HG02642 (cell line): ENCODE measurements around the gene ZC3H4.

Source experiments
- ATAC-seq: cut with Tn5 transposase; IDR thresholded peaks from one replicate; pipeline ENCODE4 v1.9.1; 2021; ENCODE audit warnings: mild to moderate bottlenecking; ENCODE audit not compliant: unreplicated experiment, poor library complexity

Gene ZC3H4

DNA sequence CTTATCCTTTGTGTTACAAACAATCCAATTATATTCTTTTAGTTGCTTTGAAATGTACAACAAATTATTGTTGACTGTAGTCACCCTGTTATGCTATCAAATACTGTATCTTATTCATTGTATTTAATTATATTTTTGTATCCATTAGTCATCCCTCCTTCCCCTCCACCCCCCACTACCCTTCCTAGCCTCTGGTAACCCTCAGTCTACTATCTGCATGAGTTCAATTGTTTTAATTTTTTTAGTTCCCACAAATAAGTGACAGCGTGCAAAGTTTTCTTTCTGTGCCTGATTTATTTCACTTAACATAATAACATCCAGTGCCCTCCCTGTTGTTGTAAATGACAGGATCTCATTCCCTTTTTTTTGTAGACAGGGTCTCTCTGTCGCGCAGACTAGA is 21.6 kb upstream of the ZC3H4 start:
- no peak for ATAC-seq

DNA sequence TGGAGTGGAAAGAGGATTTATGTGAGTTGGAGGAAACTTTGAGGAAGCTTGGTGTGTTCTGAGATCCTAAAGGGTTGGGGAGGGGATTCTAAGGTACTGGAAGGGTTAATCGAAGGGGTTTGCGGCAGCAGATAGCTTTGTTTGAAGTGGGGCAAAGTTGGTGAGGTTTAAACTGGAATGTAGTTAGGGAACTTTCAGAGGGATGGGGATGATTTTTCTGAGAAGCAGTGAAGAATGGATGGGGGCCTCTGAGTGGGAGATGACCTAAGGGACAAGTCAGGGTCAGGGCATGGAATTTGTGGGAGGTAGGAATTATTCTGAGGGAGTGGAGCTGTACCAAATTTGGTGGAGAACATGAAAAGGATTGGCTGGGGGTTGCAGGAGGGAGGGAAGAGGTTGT is 21.0 kb upstream of the ZC3H4 start:
- no peak for ATAC-seq

DNA sequence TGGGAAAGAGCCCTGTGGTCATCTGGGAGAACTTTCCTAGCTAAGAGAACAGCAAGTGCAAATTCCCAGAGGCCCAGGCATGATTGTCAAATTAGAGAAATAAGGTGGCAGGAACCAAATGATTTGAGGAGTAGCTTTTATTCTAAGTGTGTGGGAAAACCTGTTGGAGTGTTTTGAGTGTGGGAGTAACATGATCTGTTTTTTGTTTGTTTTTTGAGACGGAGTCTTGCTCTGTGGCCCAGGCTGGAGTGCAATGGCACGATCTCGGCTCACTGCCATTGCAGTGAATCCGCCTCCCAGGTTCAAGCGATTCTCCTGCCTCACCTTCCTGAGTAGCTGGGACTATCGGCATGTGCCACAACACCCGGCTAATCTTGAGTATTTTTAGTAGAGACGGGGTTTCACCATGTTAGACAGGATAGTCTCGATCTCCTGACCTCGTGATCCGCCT is 19.5 kb upstream of the ZC3H4 start:
- ATAC-seq = no peak

- no peak for ATAC-seq
Measured at GRCh38 chr19:47132194-47132852, 18.7 kb upstream of the ZC3H4 start.

DNA sequence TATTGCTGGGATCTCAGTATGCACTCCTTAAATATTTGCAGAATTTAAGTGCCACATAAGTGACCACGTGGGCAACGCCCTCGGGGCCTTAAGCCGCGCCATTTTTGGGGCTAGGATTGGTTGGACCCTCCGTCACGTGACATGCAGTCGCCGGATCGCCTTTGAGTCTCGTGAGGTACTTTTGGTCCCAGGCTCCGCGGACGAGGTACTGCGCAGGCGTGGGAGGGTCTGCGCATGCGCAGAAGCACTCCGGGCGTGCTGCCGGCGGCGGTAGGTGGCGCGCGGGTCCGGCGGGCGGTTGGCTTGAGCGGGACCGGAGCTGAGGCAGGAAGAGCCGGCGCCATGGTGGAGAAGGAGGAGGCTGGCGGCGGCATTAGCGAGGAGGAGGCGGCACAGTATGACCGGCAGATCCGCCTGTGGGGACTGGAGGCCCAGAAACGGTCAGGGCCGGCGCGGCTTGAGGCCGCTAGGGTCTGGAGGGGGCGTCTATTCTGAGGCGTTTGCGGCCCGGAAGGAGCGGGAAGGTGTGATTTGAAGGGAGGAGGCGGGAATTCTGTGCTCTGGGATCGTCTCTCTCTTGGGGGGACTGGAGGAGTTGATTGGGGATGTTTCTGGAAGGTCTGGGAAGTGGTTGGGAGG is 17.1 kb upstream of the ZC3H4 start, which contains the start of gene SAE1:
SAE1 (plus strand) TSS at position 247 of the 639 bp plus-strand sequence; CDS start at position 343, 96 bp downstream.
- peak; percentile 93 for ATAC-seq

DNA sequence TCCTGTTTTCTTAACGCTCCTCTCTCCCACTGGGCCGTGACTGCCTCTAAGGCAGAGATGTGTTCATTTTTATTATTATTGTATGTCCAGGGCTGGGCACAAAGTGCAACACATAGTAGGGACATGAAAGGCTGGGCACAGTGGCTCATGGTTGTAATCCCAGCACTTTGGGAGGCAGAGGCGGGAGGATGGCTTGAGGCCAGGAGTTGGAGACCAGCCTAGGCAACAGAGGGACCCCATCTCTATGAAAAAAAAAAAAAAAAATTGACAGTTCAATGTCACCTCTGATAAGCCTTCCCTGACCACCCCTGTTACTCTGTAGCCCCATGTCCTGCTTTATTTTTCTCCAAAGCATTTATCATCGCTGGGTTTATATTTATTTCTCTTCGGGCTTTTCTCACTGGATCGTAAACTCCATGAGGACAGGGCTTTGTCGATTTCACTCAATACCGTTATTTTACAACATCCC is 16.6 kb upstream of the ZC3H4 start:
- ATAC-seq = no peak

- ATAC-seq = no peak
Measured at GRCh38 chr19:47129579-47129978, 16.0 kb upstream of the ZC3H4 start.

DNA sequence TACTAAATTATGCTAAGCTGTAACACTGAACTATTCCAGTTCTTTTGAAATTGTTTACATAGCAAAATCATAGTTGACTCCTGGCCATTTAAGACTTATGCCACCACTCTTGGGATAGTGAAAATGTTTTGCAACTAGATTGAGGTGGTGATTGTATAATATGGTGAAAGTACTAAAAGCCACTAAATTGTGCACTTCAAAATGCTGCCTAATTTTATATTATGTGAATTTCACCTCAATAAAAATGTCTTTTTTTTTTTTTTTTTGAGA is 12.0 kb upstream of the ZC3H4 start:
- ATAC-seq = no peak

DNA sequence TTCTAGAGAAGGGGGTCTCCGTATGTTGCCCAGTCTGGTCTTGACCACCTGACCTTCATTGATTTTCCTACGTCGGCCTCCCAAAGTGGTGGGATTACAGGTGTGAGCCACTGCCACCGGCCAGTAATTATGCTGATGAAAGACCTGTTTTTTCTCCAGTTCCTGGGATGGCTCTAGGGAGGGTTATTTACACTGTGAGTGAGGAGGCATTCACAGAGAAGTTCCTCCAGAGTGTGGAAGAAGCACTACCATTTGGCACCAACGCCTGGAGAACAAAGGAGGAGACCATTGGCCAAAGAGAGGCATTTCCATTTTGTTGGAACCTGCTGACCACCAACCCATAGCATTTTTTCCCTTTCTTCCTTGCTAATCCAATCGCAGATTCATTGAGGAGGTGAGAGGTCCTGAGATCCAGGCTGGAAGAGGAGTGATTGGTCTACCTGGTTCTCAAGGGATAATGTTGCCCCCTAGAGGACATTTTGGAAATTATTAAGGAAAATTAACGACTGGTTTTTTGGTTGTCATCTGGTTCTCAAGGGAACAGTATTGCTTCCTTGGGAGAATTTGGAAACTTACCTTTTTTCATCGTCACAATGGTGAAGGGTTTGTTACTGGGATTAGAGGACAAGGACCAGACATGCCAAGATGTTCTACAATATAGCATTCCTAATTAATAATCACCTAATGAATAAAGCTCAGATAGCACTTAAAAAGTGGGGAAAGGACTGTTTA is 11.5 kb upstream of the ZC3H4 start:
- ATAC-seq = no peak

DNA sequence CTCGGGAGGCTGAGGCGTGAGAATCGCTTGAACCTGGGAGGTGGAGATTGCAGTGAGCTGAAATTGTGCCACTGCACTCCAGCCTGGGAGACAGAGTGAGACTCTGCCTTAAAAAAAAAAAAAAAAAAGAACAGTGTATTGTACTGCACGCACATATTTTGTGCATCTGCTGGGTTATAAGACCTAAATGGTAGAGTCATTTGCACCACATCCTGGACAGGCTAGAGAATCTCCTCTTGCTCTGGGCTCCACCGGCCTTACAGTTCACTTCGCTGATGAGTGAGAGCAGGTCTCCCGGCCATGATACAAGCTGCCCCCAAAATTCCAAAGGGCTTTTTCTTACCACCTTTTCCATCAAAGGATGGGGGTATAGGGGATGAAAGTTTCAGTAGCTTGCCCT is 9.8 kb upstream of the ZC3H4 start:
- ATAC-seq = no peak

DNA sequence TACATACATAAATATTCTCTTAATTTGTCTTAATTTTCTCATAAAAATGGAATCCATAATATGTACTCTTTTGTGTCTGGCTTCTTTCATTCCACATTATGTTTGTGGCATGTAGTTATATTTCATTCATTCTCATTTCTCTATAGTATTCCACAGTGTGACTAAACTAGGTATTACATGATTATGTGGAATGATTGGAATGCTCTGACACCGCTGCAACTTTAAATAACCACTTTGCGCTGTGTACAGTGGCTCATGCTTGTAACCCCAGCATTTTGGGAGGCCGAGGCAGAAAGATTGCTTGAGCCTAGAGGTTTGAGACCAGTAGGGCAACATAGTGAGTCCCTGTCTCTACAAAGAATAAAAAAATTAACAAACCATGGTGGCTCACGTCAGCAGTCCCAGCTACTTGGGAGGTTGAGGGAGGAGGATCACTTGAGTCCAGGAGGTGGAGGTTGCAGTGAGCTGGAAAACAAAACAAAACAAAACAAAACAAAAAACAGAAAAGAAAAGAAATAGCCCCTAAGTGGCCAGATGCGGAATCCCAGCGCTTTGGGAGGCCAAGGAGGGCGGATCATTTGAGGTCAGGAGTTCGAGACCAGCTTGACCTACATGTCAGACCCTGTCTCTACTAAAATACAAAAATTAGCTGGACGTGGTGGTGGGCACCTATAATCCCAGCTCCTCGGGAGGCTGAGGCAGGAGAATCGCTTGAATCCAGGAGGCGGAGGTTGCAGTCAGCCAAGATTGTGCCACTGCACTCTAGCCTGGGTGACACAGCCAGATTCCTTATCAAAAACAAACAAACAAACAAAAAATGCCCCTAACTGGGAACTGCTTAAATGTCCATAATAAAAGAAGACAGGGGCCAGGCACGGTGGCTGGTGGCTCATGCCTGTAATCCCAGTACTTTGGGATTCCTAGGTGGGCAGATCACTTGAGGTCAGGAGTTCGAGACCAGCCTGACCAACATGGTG is 9.1 kb upstream of the ZC3H4 start:
- ATAC-seq = no peak

DNA sequence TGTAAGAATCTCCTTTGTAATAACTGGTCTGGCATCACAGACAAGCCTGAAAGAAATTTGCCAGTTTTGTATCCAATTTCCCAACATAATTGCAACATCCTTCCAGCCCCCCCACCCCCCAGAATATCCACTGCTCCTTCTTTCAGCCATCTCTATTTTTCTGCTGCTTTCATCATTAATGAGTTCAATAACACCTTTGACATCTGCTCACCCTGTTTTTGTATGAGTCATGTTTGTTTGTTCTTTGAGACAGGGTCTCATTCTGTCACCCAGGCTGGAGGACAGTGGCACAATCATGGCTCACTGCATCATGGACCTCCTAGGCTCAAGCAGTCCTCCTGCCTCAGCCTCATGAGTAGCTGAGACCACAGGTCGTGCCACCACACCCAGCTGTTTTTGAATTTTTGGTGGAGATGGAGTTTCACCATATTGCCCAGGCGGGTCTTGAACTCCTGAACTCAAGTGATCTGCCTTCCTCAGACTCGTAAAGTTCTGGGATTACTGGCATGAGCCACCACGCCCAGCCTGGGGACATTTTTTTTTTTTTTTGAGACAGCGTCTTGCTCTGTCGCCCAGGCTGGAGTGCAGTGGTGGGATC is 7.0 kb upstream of the ZC3H4 start:
- no peak for ATAC-seq

DNA sequence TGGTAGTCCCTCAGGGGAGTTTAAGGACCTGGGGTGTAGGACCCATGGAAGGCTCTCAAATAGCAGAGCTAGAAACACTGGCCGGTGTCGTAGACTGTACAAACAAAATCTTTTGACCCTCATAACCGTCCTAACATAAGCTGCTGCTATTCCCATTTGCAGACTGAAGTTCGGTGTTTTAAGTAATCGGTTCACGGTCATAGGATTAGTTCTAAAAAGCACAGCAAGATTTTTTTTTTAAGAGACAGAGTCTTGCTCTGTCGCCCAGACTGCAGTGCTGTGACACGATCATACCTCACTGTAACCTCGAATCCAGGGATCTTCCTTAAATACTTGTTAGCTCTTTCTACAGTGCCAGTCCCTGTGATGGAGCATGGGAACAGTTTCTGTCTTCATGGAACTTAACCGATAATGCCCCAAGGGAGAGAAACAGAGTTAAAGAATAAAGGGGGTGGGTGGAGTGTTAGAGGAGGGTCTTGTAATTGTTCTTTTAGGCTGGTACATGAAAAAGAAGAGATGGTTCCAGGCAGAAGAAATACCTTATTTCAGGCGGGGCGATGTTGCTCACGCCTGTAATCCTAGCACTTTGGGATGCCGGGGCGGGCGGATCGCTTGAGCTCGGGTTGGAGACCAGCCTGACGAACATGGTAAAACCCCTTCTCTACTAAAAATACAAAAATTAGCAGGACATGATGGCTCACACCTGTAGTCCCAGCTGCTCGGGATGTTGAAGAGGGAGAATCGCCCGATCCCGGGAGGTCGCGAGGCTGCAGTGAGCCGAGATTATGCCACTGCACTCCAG is 475 bp upstream of the ZC3H4 start:
- no peak for ATAC-seq

DNA sequence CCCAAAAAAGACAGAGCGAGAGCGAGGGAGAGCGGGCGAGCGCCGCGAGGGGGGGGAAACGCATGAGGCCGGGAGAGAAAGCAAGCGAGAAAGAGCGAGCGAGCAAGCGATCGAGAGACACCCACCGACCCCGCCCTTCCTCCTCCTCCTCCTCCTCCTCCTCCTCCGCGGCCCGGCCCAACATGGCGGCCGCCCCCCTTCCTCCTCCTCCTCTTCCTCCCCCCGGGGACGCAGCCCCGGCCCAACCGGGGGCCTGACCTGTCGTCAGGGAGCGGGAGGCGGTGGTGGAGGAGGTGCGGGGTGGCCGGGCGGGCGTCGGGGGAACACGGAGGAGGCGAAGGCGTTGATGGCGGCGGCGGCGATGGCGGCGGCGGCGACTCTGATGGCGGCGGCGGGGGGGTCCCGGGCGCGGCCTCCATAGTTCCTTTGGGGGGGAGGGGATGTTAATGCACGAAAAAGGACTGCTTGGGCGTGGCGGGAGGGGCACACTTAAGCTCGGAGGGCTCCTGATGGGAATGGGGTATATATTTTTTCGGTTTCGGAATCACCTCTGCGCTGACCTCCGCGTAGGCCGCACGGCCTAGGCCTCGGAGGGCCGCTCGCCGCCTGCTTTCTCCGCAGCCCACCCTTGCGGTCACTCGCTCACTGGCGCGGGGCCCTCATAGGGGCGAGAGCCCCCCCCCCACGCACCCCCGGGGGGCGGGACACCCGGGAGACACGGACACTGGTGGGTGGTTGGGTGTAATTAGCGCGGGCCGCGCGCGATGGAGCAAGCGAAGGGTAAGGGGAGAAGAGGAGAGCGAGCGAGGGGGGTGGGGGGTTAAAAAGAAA is 1.2 kb downstream of the ZC3H4 start:
- ATAC-seq = peak; percentile 26

- ATAC-seq = no peak
Measured at GRCh38 chr19:47111682-47112165, 1.9 kb downstream of the ZC3H4 start.

- no peak for ATAC-seq
Measured at GRCh38 chr19:47111006-47111621, 2.5 kb downstream of the ZC3H4 start.

DNA sequence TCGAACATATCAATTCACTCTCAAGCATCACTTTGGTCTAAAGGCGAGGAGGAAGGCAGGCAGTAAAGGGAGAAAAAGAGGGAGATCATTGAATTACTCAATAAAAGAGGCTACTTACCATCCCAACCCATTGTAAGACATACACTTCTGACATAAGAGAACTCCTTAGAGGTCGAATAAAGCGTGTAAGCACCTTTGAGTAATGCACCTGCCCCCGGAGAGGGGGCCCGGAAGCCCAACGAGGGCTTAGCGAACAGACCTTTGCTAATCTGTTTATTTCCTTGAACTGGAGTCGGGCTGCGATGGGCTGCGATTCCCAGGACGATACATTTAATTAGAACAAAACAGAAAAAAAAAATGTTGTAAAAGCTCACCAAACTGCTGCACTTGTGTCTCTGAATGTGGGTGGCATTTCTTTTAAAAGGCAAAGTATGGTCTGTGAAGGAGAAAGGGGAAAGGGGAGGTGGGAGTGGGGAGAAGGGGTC is 3.0 kb downstream of the ZC3H4 start:
- no peak for ATAC-seq
